Heart left ventricle (tissue), 13 donors: ENCODE measurements around the gene PJA1.

ENCODE experiments used
- CTCF ChIP-seq, 12 donors: fragments of 200-600 bp; sonication (generic) in 4 of 12; IDR thresholded peaks; one replicate each; pipeline versions ENCODE4 v1.5.0 to v1.8.0; 2018 to 2022; ENCODE audit warnings: antibody characterized with exemption in 12 of 12, mild to moderate bottlenecking in 5 of 12
- POLR2A ChIP-seq, 2 donors: fragments of 450-650 bp; IDR thresholded peaks; one replicate each; pipeline ENCODE4 v1.6.1; 2017; ENCODE audit warnings: antibody characterized with exemption in 2 of 2, mild to moderate bottlenecking in 2 of 2, moderate library complexity in 2 of 2
- donor health status: ischemic (EF 13 %, LVEDD 7.1; RV severe dilation, severe dysfunction).
- donor health status: DM: no; HTN: yes; CAD: no.
- donor health status: DM: no; HTN: no; CAD: no.
- donor health status: ischemic (EF 25% LVEDD 6.9; RV normal size, moderate dysfunction).
- donor health status: ischemic (EF 25% LVEDD 5.7; RV mildly dilated, moderate dysfunction).
- donor health status: ischemic (EF 35%, LVEDD 5.7; RV mildly dilated, moderate dysfunction).
- donor health status: nonischemic (EF 11% LVEDD 7.7; RV severe dilation, severe dysfunction).
- donor health status: DM: yes; HTN: yes; CAD: no.
- donor health status: PGD.
- donor health status: ischemic (EF 29% LVEDD 5.4; RV normal size, mild dysfunction).
- donor health status: nonischemic (EF 23%, LVEDD 6.1; RV moderate dilation, normal function).

DNA sequence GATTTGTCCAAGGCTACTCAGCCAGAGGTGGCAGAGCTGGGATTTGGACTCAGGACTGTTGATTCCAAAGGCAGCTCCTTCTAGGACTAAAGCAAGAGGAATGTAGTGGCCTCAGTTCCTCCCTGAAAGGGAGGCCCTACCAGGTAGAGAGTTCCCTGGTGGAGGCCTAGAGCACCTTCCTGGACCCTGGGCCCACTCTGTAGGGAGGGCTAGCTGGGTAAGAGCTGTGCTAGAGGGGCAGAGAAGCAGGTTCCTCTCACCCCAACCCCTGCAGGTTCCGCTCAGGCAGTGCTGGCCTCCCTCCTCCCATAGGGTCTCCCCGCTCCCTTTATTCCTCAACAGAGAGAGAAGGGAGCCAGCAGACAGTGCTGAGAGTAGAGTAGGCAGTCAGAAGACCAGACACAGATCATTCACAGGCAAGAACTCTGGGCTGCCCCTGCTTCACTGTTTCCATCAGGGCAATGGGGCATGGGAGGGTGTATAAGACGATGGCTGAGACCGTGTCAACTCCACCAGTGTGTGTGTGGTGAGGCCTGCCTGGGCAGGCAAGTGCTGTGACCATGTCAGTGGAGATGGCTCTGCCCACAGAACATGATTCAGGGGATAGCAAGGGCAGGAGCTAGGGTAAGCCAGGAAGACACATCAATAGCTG, 12.4 kb upstream of the PJA1 start:
- no peak for TF ChIP-seq CTCF (IDR thresholded peaks at IDR 0.05)
- no peak for TF ChIP-seq POLR2A (IDR thresholded peaks at IDR 0.05)
